HCT116 (cell line): ENCODE results near the gene SLC25A13.

ENCODE experiments used
- CEBPB ChIP-seq: IDR thresholded peaks from 2 replicates; pipeline ENCODE4 v1.6.1; 2012; ENCODE audit warnings: low read depth
- EZH2 ChIP-seq: fragments of 200-600 bp; sonication (generic); IDR thresholded peaks from 2 replicates; pipeline ENCODE4 v1.6.1; 2017; ENCODE audit warnings: antibody characterized with exemption, mixed run types
- MAX ChIP-seq: IDR thresholded peaks from 2 replicates; pipeline ENCODE4 v1.6.1; 2012
- POLR2A ChIP-seq: IDR thresholded peaks from 2 replicates; pipeline ENCODE4 v1.7.0; 2011; ENCODE audit warnings: borderline replicate concordance; ENCODE audit not compliant: insufficient read depth, insufficient read length; ENCODE audit errors: extremely low read depth
- POLR2AphosphoS5 ChIP-seq: IDR thresholded peaks from 2 replicates; pipeline ENCODE4 v1.6.1; 2011; ENCODE audit warnings: mild to moderate bottlenecking, low read depth, low read length, moderate library complexity
- SRF ChIP-seq: IDR thresholded peaks from 2 replicates; pipeline ENCODE4 v1.6.1; 2012; ENCODE audit warnings: low read depth
- TCF7L2 ChIP-seq: IDR thresholded peaks from 2 replicates; pipeline ENCODE4 v1.7.0; 2011; ENCODE audit warnings: borderline replicate concordance, inconsistent platforms; ENCODE audit not compliant: insufficient read depth, insufficient read length; ENCODE audit errors: extremely low read depth
- ZFX ChIP-seq: fragments of 450-650 bp; IDR thresholded peaks from 2 replicates; pipeline ENCODE4 v1.6.1; 2017
- TF ChIP-seq, protein P1 (sequence below), 3 experiments: fragments of 200-600 bp in 1 of 3; sonication (generic) in 1 of 3; IDR thresholded peaks in 2 of 3; conservative IDR thresholded peaks in 1 of 3; 2 replicates each; pipeline ENCODE4 v1.5.1; 2012 to 2017; ENCODE audit warnings: low read depth in 2 of 3, low read length in 2 of 3, antibody characterized with exemption in 1 of 3, borderline replicate concordance in 1 of 3, control low read depth in 1 of 3, mild to moderate bottlenecking in 1 of 3, mixed read lengths in 1 of 3, mixed run types in 1 of 3, moderate library complexity in 1 of 3; ENCODE audit not compliant: insufficient read depth in 1 of 3
- TF ChIP-seq, protein P2 (sequence below): IDR thresholded peaks from 2 replicates; pipeline ENCODE4 v1.6.1; 2012

- no peak for TF ChIP-seq ZFX
- TF ChIP-seq, protein P1, sequence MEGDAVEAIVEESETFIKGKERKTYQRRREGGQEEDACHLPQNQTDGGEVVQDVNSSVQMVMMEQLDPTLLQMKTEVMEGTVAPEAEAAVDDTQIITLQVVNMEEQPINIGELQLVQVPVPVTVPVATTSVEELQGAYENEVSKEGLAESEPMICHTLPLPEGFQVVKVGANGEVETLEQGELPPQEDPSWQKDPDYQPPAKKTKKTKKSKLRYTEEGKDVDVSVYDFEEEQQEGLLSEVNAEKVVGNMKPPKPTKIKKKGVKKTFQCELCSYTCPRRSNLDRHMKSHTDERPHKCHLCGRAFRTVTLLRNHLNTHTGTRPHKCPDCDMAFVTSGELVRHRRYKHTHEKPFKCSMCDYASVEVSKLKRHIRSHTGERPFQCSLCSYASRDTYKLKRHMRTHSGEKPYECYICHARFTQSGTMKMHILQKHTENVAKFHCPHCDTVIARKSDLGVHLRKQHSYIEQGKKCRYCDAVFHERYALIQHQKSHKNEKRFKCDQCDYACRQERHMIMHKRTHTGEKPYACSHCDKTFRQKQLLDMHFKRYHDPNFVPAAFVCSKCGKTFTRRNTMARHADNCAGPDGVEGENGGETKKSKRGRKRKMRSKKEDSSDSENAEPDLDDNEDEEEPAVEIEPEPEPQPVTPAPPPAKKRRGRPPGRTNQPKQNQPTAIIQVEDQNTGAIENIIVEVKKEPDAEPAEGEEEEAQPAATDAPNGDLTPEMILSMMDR (IDR thresholded peaks at IDR 0.05 in 2 of 3, conservative IDR thresholded peaks at IDR 0.05 in 1 of 3; ENCODE audit: borderline replicate concordance in 1 of 3, insufficient read depth in 1 of 3, low read depth in 2 of 3, low read length in 2 of 3), result no peak
- TF ChIP-seq POLR2A, result no peak
- no peak for TF ChIP-seq SRF
- no peak for TF ChIP-seq EZH2
- TF ChIP-seq TCF7L2, result no peak
- TF ChIP-seq POLR2AphosphoS5, result no peak
- TF ChIP-seq, protein P2, sequence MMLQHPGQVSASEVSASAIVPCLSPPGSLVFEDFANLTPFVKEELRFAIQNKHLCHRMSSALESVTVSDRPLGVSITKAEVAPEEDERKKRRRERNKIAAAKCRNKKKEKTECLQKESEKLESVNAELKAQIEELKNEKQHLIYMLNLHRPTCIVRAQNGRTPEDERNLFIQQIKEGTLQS, result no peak
- TF ChIP-seq MAX, result no peak
- TF ChIP-seq CEBPB, result no peak
Measured at GRCh38 chr7:96218664-96219243, 103.1 kb downstream of the SLC25A13 start.
